Right hindlimb (tissue), 1 donor: ENCODE results near the gene BTBD9.

ENCODE experiments used
- DNase-seq: peaks from one replicate; pipeline ENCODE4 v3.0.0-alpha.2; 2018

BTBD9 gene

GRCh38 chr6:38593409-38593808, 46.3 kb downstream of the BTBD9 start:
- DNase-seq: no peak

- DNase-seq: no peak
Observed at GRCh38 chr6:38591439-38591838, 48.3 kb downstream of the BTBD9 start.

GRCh38 chr6:38589367-38589720, 50.4 kb downstream of the BTBD9 start:
- DNase-seq: no peak

- DNase-seq: no peak
Observed at GRCh38 chr6:38588631-38589366, 50.9 kb downstream of the BTBD9 start.

GRCh38 chr6:38587766-38588362, 51.9 kb downstream of the BTBD9 start:
- no peak for DNase-seq

GRCh38 chr6:38586992-38587391, 52.7 kb downstream of the BTBD9 start:
- DNase-seq: no peak

- no peak for DNase-seq
Observed at GRCh38 chr6:38584731-38585130, 55.0 kb downstream of the BTBD9 start.

- DNase-seq: no peak
Observed at GRCh38 chr6:38583523-38583922, 56.2 kb downstream of the BTBD9 start.

- no peak for DNase-seq
Observed at GRCh38 chr6:38580030-38580429, 59.7 kb downstream of the BTBD9 start.

- no peak for DNase-seq
Observed at GRCh38 chr6:38579010-38579628, 60.6 kb downstream of the BTBD9 start.

GRCh38 chr6:38578075-38578474, 61.7 kb downstream of the BTBD9 start:
- DNase-seq: no peak

- no peak for DNase-seq
Observed at GRCh38 chr6:38577492-38577891, 62.2 kb downstream of the BTBD9 start.

- no peak for DNase-seq
Observed at GRCh38 chr6:38573801-38574395, 65.8 kb downstream of the BTBD9 start.

GRCh38 chr6:38572186-38572813, 67.4 kb downstream of the BTBD9 start:
- DNase-seq: no peak

- DNase-seq: no peak
Observed at GRCh38 chr6:38571721-38572120, 68.0 kb downstream of the BTBD9 start.

GRCh38 chr6:38570750-38571149, 69.0 kb downstream of the BTBD9 start:
- DNase-seq: no peak

GRCh38 chr6:38567436-38567835, 72.3 kb downstream of the BTBD9 start:
- DNase-seq: peak; percentile 76

- DNase-seq: no peak
Observed at GRCh38 chr6:38566295-38567030, 73.3 kb downstream of the BTBD9 start.

- DNase-seq: no peak
Observed at GRCh38 chr6:38564301-38564700, 75.4 kb downstream of the BTBD9 start.

- DNase-seq: no peak
Observed at GRCh38 chr6:38555606-38556005, 84.1 kb downstream of the BTBD9 start.

- no peak for DNase-seq
Observed at GRCh38 chr6:38554700-38555413, 84.9 kb downstream of the BTBD9 start.

- no peak for DNase-seq
Observed at GRCh38 chr6:38554014-38554413, 85.7 kb downstream of the BTBD9 start.
